K562 (cell line): ENCODE data around the gene SUPT3H. TPM values are rescaled to one million over a fixed set of nuclear protein-coding genes. Genes with fewer than 3 reads are reported as not detected.

Experiments
- ATF7 ChIP-seq: fragments of 450-650 bp; IDR thresholded peaks from 2 replicates; pipeline ENCODE4 v1.7.1; 2014; ENCODE audit warnings: mild to moderate bottlenecking, moderate library complexity
- BMI1 ChIP-seq: fragments of 150-350 bp; IDR thresholded peaks from 2 replicates; pipeline ENCODE4 v1.6.1; 2014; ENCODE audit warnings: low read length
- CCAR2 ChIP-seq: fragments of 200-400 bp; formaldehyde crosslinking; IDR thresholded peaks from 2 replicates; pipeline ENCODE4 v1.6.1; 2017; ENCODE audit warnings: mild to moderate bottlenecking, low read depth, low read length
- CEBPG ChIP-seq, 3 experiments: fragments of 200-800 bp in 1 of 3; sonication (Bioruptor generic) in 1 of 3; sonication (generic) in 1 of 3; formaldehyde crosslinking in 1 of 3; IDR thresholded peaks in 2 of 3; conservative IDR thresholded peaks in 1 of 3; 2 replicates each; pipeline versions ENCODE4 v1.6.1 to v1.8.0; 2016 to 2022; ENCODE audit warnings: missing compliant biosample characterization in 2 of 3, missing genetic modification characterization in 2 of 3, mild to moderate bottlenecking in 1 of 3, missing genetic modification reagents in 1 of 3
- FOXK1 ChIP-seq: sonication (generic); formaldehyde crosslinking; IDR thresholded peaks from 2 replicates; pipeline ENCODE4 v1.8.0; 2022; ENCODE audit warnings: missing genetic modification reagents, mild to moderate bottlenecking, borderline replicate concordance
- GTF2A2 ChIP-seq: IDR thresholded peaks from 2 replicates; pipeline ENCODE4 v1.6.1; 2016; ENCODE audit warnings: mild to moderate bottlenecking, missing genetic modification characterization, missing compliant biosample characterization
- HDAC8 ChIP-seq: fragments of 450-650 bp; IDR thresholded peaks from 2 replicates; pipeline ENCODE4 v1.6.1; 2016; ENCODE audit warnings: mild to moderate bottlenecking, missing genetic modification characterization, moderate library complexity, missing compliant biosample characterization
- HMBOX1 ChIP-seq: sonication (generic); IDR thresholded peaks from 2 replicates; pipeline ENCODE4 v1.6.1; 2016
- MAZ ChIP-seq, 2 experiments: fragments of 450-650 bp in 1 of 2; sonication (generic) in 1 of 2; formaldehyde crosslinking; IDR thresholded peaks in 1 of 2; conservative IDR thresholded peaks in 1 of 2; 2 replicates each; pipeline versions ENCODE4 v1.4.0 to v1.5.0; 2020; ENCODE audit warnings: mild to moderate bottlenecking in 1 of 2, missing genetic modification reagents in 1 of 2
- MTA1 ChIP-seq: fragments of 450-650 bp; IDR thresholded peaks from 2 replicates; pipeline ENCODE4 v1.6.1; 2017; ENCODE audit warnings: borderline replicate concordance
- NFXL1 ChIP-seq: fragments of 450-650 bp; formaldehyde crosslinking; IDR thresholded peaks from 2 replicates; pipeline ENCODE4 v1.4.0; 2021; ENCODE audit warnings: mild to moderate bottlenecking
- POLR2H ChIP-seq: IDR thresholded peaks from 2 replicates; pipeline ENCODE4 v1.6.1; 2016; ENCODE audit warnings: missing genetic modification characterization, low read depth, mild to moderate bottlenecking, control low read depth, missing compliant biosample characterization, moderate library complexity
- PTRF ChIP-seq: fragments of 450-650 bp; IDR thresholded peaks from 2 replicates; pipeline ENCODE4 v1.6.1; 2016; ENCODE audit warnings: mild to moderate bottlenecking, missing genetic modification characterization, missing compliant biosample characterization
- RBM25 ChIP-seq: fragments of 200-400 bp; formaldehyde crosslinking; IDR thresholded peaks from 2 replicates; pipeline ENCODE4 v1.6.1; 2018; ENCODE audit warnings: low read length, low read depth, moderate library complexity; ENCODE audit not compliant: severe bottlenecking
- SETDB1 ChIP-seq: IDR thresholded peaks from one replicate; pipeline ENCODE4 v1.6.1; 2012; ENCODE audit warnings: low read length, control low read depth, inconsistent platforms
- SIN3A ChIP-seq, 2 experiments: fragments of 150-350 bp in 1 of 2; IDR thresholded peaks; 2 replicates each; pipeline ENCODE4 v1.6.1; 2011 to 2016; ENCODE audit warnings: borderline replicate concordance in 2 of 2, low read depth in 2 of 2, low read length in 2 of 2, mild to moderate bottlenecking in 2 of 2, moderate library complexity in 2 of 2; ENCODE audit not compliant: control insufficient read depth in 1 of 2
- TAL1 ChIP-seq: fragments of 450-650 bp; IDR thresholded peaks from 2 replicates; pipeline ENCODE4 v1.6.1; 2016; ENCODE audit warnings: mild to moderate bottlenecking
- TFE3 ChIP-seq: fragments of 450-650 bp; formaldehyde crosslinking; IDR thresholded peaks from 2 replicates; pipeline ENCODE4 v1.4.0; 2020; ENCODE audit warnings: mild to moderate bottlenecking, mixed read lengths
- THRA ChIP-seq: fragments of 450-650 bp; IDR thresholded peaks from 2 replicates; pipeline ENCODE4 v1.6.1; 2017; ENCODE audit warnings: mild to moderate bottlenecking, moderate library complexity
- TRIM25 ChIP-seq: fragments of 450-650 bp; IDR thresholded peaks from 2 replicates; pipeline ENCODE4 v1.7.0; 2016; ENCODE audit warnings: borderline replicate concordance
- ZFP1 ChIP-seq: fragments of 450-650 bp; formaldehyde crosslinking; IDR thresholded peaks from 2 replicates; pipeline ENCODE4 v1.4.0; 2020; ENCODE audit warnings: mild to moderate bottlenecking, mixed read lengths
- ZNF274 ChIP-seq: IDR thresholded peaks from 2 replicates; pipeline ENCODE4 v1.6.1; 2011; ENCODE audit warnings: low read depth, mild to moderate bottlenecking, low read length, moderate library complexity, borderline replicate concordance
- ZNF77 ChIP-seq: fragments of 250-450 bp; sonication (Bioruptor Pico); IDR thresholded peaks from 2 replicates; pipeline ENCODE4 v1.5.0; 2020
- polyA plus RNA-seq, 8 experiments: library from polyadenylated mRNA; depleted of rRNA in 4 of 8; stranded (reverse) in 5 of 8; unstranded in 3 of 8; fragments of >200 nt; fragmentation: Nextera tagmentation in 2 of 8; fragmentation: Illumina TruSeq in 1 of 8; extraction: Ambion mirVana in 2 of 8; extraction: Trizol in 1 of 8; gene quantifications; 2 replicates each; pipeline versions ENCODE4 v1.2.1 to v1.2.3, GENCODE V29; 2011 to 2014; ENCODE audit warnings: inconsistent platforms in 1 of 8, missing spikeins in 1 of 8
- total RNA-seq, 7 experiments: library from RNA; depleted of rRNA in 6 of 7; stranded (reverse); fragments of >200 nt in 6 of 7; fragmentation: Illumina TruSeq in 2 of 7; extraction: Trizol in 2 of 7; gene quantifications; 2 replicates each; pipeline versions ENCODE4 v1.2.1 to v1.2.3, GENCODE V29; 2011 to 2021; ENCODE audit warnings: low replicate concordance in 1 of 7

Gene SUPT3H
- total and polyA plus RNA-seq, 9 of the 15 experiments (the other 6 are each of a cell fraction or from before 2014, with no cell fraction given): 7.2 to 16.3 (median 11.9) TPM

- TF ChIP-seq CEBPG (CRISPR knock-in tag; IDR thresholded peaks at IDR 0.05): no peak
- TF ChIP-seq CEBPG (tag; conservative IDR thresholded peaks at IDR 0.05 in 1 of 2, IDR thresholded peaks at IDR 0.05 in 1 of 2): peak in 1 of 2 experiments; percentile 64; a peak in 1 of 4 replicates
- no peak for TF ChIP-seq NFXL1
- TF ChIP-seq HDAC8: no peak
- no peak for TF ChIP-seq THRA
- TF ChIP-seq GTF2A2 (tag): no peak
- TF ChIP-seq SETDB1: no peak
- peak; percentile 37; the same call in 1 of the 2 replicates for TF ChIP-seq TAL1
- no peak for TF ChIP-seq SIN3A (IDR thresholded peaks at IDR 0.05; ENCODE audit: borderline replicate concordance in 2 of 2, control insufficient read depth in 1 of 2, low read depth in 2 of 2, low read length in 2 of 2)
- TF ChIP-seq CCAR2: no peak
- TF ChIP-seq MAZ (CRISPR knock-in tag; conservative IDR thresholded peaks at IDR 0.05 in 1 of 2, IDR thresholded peaks at IDR 0.05 in 1 of 2): no peak
- TF ChIP-seq ZNF77 (CRISPR knock-in tag): no peak
- peak; percentile 84 for TF ChIP-seq ATF7
- TF ChIP-seq BMI1: peak; percentile 65; the same call in 1 of the 2 replicates
- no peak for TF ChIP-seq RBM25
- no peak for TF ChIP-seq POLR2H (tag)
- 0 out of 2 replicates have a peak, but pooled peaks have one; percentile 54 for TF ChIP-seq HMBOX1
- no peak for TF ChIP-seq ZFP1 (CRISPR knock-in tag)
- TF ChIP-seq TRIM25: no peak
- TF ChIP-seq FOXK1 (CRISPR knock-in tag): no peak
- TF ChIP-seq TFE3 (CRISPR knock-in tag): no peak
- TF ChIP-seq ZNF274: no peak
- TF ChIP-seq MTA1: no peak
- TF ChIP-seq PTRF: no peak
Measured at GRCh38 chr6:44925100-44925739, 452.5 kb downstream of the SUPT3H start (continued).
